ENCODE data around the gene SBF2. TPM values are rescaled to one million over a fixed set of nuclear protein-coding genes. Genes with fewer than 3 reads are reported as not detected.

The SBF2 gene
- total and polyA plus RNA-seq, 9 of the 15 experiments (the other 6 are each of a cell fraction or from before 2014, with no cell fraction given) = 0.80 to 9.5 (median 5.0) TPM

GRCh38 chr11:9757809-9758636 lies 536.0 kb downstream of the SBF2 start (continued):
- TF ChIP-seq NONO (IDR thresholded peaks at IDR 0.05; ENCODE audit: low read depth in 2 of 2, low read length in 1 of 2) (0 out of 4 replicates have a peak, but pooled peaks of 1 of the 2 experiments have one; percentile 31), RAD21 (CRISPR knock-in tag; conservative IDR thresholded peaks at IDR 0.05 in 1 of 2, IDR thresholded peaks at IDR 0.05 in 1 of 2) (peak; percentile 92 to 95), ZNF140 (CRISPR knock-in tag; IDR thresholded peaks at IDR 0.05) (no peak), ZNF282 (CRISPR knock-in tag; IDR thresholded peaks at IDR 0.05) (no peak), CHD7 (IDR thresholded peaks at IDR 0.05; ENCODE audit: low read depth, low read length) (no peak), CEBPG (CRISPR knock-in tag; IDR thresholded peaks at IDR 0.05) (no peak), CEBPG (tag; conservative IDR thresholded peaks at IDR 0.05 in 1 of 2, IDR thresholded peaks at IDR 0.05 in 1 of 2) (no peak), ARID1B (IDR thresholded peaks at IDR 0.05) (peak; percentile 30; the same call in 1 of the 2 replicates), THRA (IDR thresholded peaks at IDR 0.05) (no peak), SPI1 (IDR thresholded peaks at IDR 0.05; ENCODE audit: borderline replicate concordance, low read depth, low read length) (no peak), HEY1 (CRISPR knock-in tag; IDR thresholded peaks at IDR 0.05; ENCODE audit: borderline replicate concordance) (no peak), CBX8 (IDR thresholded peaks at IDR 0.05; ENCODE audit: borderline replicate concordance, extremely low read depth, low read depth, low read length, poor library complexity, severe bottlenecking) (no peak)
